Myocyte (in vitro differentiated cells): ENCODE data around the gene PTPRN2. TPM values are rescaled to one million over a fixed set of nuclear protein-coding genes. Genes with fewer than 3 reads are reported as not detected.
"Not testable (repeated sequence)": the region's sequence is repeated elsewhere in the genome, so short reads cannot be mapped to it uniquely, and the experiment has no call there.

ENCODE experiments used
- DNase-seq: peaks from one replicate; pipeline ENCODE4 v3.0.0-alpha.2; 2012; ENCODE audit warnings: low read depth
- total RNA-seq: library from RNA; depleted of rRNA; stranded (reverse); fragments of >200 nt; gene quantifications from 2 replicates; pipeline ENCODE4 v1.2.3, GENCODE V29; 2014

PTPRN2 gene
- total RNA-seq, 1 donor from 2014 or later = 0.24 TPM

- no peak for DNase-seq
Measured at GRCh38 chr7:157514746-157515145, 1072.9 kb downstream of the PTPRN2 start.

- DNase-seq = no peak
Measured at GRCh38 chr7:157514306-157514705, 1073.3 kb downstream of the PTPRN2 start.

- no peak for DNase-seq
Measured at GRCh38 chr7:157513682-157514081, 1073.9 kb downstream of the PTPRN2 start.

DNA sequence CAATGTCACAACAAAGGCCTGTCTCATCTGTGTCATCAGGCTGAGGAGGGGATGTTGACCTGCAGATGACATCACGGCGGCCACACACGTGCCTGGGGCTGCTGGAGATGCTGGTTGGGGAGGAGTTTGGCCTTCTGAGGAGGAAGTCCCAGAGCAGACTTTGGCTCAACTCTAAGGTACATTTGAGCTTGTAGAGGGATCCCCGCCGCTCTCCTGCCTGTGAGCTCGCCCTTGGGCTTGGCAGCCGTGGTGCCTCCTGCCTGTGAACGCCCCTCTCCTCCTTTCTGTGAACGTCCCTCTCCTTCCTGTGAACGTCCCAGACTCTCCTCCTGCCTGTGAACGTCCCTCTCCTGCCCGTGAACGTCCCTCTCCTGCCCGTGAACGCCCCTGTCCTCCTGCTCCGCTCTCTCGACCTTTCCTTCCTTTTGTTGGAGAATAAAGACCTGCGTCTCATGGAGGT is 1074.4 kb downstream of the PTPRN2 start:
- no peak for DNase-seq

DNA sequence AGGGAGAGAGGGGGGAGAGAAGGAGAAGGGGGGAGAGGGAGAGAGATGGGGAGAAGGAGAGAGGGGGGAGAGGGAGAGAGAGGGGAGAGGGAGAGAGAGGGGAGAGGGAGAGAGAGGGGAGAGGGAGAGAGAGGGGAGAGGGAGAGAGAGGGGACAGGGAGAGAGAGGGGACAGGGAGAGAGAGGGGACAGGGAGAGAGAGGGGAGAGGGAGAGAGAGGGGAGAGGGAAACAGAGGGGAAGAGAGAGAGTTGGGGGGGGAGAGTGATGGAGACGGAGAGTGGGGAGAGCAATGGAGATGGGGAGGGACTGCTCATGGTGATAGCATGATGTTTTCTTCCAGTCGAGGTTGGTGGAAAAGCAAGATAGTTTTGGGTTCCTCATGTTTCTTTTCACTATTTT is 1078.4 kb downstream of the PTPRN2 start:
- no peak for DNase-seq

GRCh38 chr7:157508477-157508881 is 1079.1 kb downstream of the PTPRN2 start:
- no peak for DNase-seq

GRCh38 chr7:157507987-157508386 is 1079.6 kb downstream of the PTPRN2 start:
- DNase-seq = no peak

GRCh38 chr7:157506268-157506667 is 1081.4 kb downstream of the PTPRN2 start:
- DNase-seq = no peak

- no peak for DNase-seq
Measured at GRCh38 chr7:157505646-157506045, 1082.0 kb downstream of the PTPRN2 start.

DNA sequence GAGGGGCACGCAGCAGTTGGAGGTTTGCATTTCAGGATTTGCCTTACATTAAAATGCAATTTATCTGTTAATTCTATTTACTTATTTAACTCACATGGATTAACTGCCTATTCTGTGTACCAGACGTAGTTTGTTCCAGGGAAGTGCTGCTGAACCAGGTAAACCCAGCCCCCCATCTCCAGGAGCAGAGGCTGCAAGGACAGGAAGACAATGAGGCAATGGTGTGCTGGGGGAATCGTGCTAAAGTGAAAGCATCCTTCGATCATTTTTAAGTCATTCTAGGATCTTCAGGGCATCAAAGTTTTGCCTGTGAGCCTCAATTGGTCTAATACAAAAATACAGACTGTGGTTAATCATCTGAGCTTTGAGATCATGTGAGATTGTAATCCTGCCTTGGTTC is 1084.4 kb downstream of the PTPRN2 start:
- DNase-seq = no peak

- no peak for DNase-seq
Measured at GRCh38 chr7:157502701-157503111, 1084.9 kb downstream of the PTPRN2 start.

- DNase-seq = no peak
Measured at GRCh38 chr7:157501581-157501980, 1086.0 kb downstream of the PTPRN2 start.

GRCh38 chr7:157500989-157501540 is 1086.6 kb downstream of the PTPRN2 start:
- DNase-seq = not testable (repeated sequence)

- DNase-seq = no peak
Measured at GRCh38 chr7:157500171-157500960, 1087.3 kb downstream of the PTPRN2 start.

DNA sequence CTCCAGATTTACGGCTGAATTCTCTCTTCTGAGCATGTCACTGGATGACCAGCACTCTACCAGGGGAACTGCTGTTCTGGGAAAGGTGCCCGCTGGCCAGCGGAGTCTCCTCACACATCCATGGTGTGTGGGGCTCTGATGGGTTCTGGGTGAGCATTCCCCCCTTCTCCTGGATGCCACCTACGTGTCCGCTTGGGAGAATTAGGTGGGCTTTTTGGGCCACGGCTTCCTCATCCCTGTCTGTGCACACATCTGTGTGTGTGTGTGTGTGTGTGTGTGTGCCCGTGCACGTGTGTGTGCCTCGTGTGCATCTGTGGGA is 1087.8 kb downstream of the PTPRN2 start:
- DNase-seq = no peak

DNA sequence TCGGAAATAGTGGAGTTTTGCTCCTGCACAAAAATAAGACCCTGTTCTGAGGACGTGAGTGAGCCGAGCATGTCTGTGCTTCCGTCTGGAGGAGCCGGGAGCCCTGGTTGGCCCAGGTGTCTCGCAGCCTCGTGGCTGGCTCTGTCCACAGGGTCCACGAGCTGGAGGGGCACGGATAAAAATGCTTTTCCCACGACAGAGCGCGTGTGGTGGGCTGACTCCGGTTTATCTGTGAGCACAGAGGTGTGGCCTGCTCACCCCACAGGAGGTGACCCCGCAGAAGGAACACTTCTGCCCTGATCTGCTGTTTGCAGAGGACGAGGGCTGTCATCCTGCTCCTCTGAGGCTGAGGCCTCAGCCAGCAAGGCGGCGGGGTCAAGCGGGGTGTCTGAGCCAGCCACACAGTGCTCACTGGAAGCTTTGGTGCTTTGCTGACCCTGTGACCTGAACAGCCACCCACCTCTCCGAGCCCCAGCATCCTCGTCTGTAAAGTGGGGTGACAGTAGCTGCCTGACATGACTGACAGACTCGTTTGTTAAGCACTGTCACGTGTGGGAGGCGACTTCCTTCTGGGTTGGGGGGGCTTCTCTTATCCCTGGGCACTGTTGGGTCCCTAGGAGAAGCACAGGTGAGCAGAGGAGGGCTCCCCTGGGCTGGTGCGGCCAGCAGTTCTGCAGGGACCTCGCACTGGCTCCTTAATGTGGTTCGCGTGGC is 1088.3 kb downstream of the PTPRN2 start:
- no peak for DNase-seq

GRCh38 chr7:157498657-157499056 is 1089.0 kb downstream of the PTPRN2 start:
- no peak for DNase-seq

DNA sequence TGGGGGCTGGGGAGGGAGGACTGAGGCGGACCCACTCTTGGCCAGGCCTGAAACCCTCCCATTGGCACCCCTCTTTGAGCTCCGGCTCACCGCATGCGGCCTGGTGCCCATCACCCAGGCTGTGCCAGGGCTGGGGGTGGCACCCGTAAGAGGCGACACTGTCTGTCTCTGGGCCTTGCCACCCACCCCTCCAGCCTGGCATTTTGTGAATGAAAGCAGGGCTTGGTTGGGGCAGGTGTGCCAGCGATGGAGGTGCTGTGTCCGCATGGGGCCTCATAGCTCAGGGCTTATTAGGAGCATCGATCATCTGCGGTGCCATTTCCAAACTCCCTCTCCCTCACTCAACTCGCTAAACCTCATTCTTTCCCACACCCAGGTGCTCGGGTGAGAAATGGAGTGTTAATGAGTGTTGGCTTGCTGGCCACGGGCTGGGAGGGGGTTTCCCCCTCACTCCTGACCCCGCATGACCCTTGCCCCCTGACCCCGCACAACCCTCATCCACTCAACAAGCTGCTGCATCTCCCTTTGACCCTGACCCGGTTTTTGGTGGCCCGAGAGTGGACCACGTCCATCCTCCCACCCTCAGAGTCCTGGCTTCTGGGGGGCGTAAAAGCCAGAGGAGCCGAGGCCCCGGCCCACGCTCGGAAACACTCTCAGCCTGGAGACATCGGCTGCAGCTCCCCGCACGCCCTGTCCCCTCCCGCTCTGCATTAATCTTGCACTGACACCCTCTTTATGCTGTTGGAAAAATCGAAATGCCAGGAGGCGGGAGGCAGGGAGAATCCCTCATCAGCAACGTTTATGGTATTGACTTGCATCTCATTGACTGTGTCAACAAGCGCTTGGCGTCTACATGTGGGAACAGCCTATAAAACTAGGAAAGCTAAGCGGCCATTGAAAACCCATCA is 1089.6 kb downstream of the PTPRN2 start:
- DNase-seq = no peak

DNA sequence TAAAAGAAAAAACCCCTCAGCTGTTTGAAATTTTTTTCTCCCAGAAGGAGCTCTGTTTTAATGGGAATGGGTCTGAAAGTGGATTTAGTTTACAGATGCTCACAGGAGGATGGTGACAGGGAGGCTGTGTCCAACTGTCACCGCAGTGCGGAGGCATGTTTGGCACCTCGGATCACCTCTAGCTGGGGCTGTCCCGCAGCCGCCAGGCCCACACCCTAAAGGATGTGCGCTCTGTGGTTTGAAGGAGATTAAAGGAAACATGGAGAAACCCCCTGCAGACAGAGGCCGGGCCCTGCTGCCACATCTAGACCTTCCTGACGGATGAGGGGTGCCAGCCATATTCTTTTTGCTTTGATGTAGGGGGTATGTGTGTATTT is 1090.3 kb downstream of the PTPRN2 start:
- no peak for DNase-seq

DNA sequence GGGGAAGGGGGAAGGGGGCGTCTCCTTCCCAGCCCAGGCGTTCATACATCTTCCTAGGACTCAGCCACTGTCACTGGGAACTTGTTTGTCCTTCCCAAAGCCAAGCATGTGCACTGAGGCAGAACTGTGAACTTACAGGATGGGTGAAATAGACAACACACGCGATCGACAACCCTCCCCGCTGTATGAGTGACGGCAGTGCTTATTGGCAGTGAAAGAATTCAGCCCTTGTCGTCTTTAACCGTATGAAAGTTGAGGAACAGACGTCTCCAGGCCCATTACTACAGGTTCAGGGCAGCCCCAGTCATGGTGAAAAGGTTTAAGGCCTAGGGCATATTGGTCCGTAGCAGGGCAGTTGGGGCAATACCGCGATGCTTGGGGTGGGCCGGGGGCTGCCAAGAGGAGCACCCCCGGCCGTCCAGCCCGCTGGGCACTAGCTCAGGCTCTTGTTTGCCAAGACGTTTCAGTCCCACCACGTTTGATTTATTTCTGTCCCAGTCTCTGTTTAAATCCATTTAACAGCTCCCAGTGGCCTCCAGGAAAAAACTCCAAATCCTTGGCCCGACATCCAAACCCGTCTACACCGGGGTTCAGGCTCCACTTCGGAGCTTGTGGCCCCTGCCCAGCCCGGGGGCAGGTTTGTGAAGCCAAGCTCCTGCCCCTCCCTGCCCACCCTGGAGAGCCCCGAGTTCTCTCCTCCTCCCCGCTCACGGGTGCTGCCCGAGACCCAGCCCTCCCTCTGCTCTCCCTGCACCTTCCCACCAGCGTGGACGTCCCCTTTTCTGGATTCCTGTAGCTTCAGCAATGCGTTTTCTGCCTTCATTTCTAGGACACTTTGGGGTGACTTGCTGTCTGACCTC is 1091.0 kb downstream of the PTPRN2 start:
- DNase-seq = no peak
